Right lung (tissue), 5 donors: ENCODE measurements around the gene UACA. TPM values are rescaled to one million over a fixed set of nuclear protein-coding genes. Genes with fewer than 3 reads are reported as not detected.
"Not testable (repeated sequence)": the region's sequence is repeated elsewhere in the genome, so short reads cannot be mapped to it uniquely, and the experiment has no call there.

Source experiments
- DNase-seq, 2 donors: peaks; one replicate each; pipeline ENCODE4 v3.0.0-alpha.2; 2013
- polyA plus RNA-seq, 5 donors: library from polyadenylated mRNA; unstranded; fragments of 120-200 nt; gene quantifications; one replicate each; pipeline versions ENCODE4 v1.2.1 to v1.2.3, GENCODE V29; 2013; ENCODE audit warnings: inconsistent platforms in 1 of 5, low replicate concordance in 1 of 5; ENCODE audit not compliant: insufficient read length in 5 of 5, insufficient read depth in 1 of 5

The UACA gene
- polyA plus RNA-seq, 5 donors: 70.2 to 140 (median 126) TPM

DNA sequence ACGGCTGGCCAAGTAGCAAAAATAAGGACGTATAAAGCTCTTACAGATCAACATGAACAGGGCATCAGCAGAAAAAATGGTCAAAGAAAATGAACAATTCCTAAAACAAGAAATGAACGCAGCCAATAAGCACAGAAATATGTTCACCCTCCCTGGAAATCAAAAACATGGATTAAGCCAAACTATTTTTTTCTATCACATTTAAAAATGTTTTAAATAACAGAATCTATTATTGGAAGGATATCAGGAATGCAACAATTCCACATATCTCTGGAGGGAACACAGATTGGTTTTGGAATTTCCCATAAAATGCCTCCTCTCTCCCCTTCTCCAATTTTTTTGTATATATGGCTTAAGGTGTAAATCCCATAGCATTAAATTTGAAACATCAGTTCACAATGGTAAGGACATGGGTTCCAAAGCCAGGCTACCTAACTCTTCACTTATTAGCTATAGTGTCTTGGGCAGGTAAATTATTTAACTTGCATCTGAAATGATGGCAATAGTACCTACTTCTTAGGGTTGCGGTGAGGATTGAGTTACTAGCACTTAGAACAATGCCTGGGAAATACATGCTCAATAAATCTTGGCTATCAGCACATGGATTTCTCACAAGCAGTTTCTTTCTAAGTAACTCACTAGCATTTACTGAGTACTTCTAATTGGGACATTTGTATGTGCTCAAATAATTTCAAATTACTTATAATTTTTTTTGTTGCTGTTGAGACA, 10.1 kb downstream of the UACA start:
- no peak for DNase-seq

GRCh38 chr15:70752193-70752635, 11.1 kb downstream of the UACA start:
- no peak for DNase-seq

DNA sequence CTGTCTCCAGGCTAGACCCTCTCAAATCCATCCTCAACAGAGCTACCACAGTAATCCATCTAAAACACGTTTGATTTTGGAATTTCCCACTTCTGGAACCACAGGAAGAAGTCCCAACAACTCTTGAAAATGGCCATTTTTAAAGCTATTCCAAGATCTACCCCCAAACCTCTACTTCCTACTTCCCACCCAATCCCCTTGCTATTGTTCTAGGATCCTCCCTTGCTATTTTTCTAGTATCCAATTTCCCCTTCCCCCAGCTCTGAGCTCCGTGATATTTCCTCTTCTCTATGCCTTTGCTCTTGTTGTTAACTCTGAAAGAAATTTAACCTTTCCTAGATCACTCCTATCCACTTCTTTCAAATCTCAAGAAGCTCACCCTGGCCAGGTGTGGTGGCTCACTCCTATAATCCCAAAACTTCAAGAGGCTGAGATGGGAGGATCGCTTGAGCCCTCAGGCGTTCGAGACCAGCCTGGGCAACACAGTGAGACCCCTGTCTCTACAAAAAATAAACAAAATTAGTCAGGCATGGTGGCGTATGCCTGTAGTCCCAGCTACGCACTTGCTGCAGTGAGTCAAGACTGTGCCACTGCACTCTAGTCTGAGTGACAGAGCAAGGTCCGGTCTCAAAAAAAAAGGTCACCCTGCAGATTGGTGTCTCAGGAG, 13.0 kb downstream of the UACA start:
- no peak for DNase-seq

- DNase-seq: no peak
Measured at GRCh38 chr15:70748281-70748747, 15.0 kb downstream of the UACA start.

DNA sequence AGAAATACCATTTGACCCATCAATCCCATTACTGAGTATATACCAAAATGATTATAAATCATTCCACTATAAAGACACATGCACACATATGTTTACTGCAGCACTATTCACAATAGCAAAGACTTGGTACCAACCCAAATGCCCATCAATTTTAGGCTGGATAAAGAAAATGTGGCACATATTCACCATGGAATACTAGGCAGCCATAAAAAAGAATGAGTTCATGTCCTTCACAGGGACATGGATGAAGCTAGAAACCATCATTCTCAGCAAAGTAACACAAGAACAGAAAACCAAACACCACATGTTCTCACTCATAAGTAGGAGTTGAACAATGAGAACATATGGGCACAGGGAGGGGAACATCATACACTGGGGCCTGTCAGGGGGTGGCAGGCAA, 16.8 kb downstream of the UACA start:
- not testable (repeated sequence) for DNase-seq

GRCh38 chr15:70742928-70743327, 20.4 kb downstream of the UACA start:
- DNase-seq: no peak

GRCh38 chr15:70741677-70742293, 21.6 kb downstream of the UACA start:
- no peak for DNase-seq

DNA sequence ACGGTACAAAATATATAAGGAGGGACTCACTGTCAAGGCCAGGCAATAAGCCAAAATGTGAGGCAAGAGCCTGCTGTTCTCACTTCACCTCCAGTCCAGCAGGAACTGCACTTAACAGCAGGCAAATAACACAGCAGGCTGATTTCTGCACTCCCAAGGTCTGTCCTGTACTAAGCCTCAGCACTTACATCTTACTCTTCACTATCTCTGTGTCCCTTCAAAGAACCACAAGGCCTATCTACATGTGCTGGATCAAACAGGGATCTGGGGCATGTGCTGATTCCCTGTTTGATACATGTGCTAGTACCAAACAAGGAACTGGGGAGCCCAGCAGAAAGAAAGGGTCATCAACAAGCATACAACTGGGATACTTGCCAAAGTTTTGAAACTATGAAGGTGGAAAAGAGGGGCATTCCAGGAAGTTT, 22.2 kb downstream of the UACA start:
- DNase-seq: peak; percentile 73 to 78

DNA sequence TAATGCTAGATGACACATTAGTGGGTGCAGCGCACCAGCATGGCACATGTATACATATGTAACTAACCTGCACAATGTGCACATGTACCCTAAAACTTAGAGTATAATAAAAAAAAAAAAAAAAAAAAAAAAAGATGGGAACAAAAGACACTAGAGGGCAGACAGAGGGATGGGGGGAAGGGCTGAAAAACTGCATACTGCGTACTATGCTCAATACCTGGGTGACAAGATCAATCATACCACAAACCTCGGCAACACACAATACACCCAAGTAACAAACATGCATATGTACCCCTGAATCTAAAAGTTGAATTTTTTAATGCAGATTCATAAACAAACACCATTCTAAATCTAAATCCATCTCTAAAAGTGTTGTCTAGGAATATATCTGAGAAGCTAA, 28.3 kb downstream of the UACA start:
- DNase-seq: not testable (repeated sequence)

GRCh38 chr15:70729164-70729563, 34.2 kb downstream of the UACA start:
- no peak for DNase-seq

GRCh38 chr15:70726753-70727152, 36.6 kb downstream of the UACA start:
- DNase-seq: no peak

GRCh38 chr15:70723927-70724326, 39.4 kb downstream of the UACA start:
- DNase-seq: no peak

DNA sequence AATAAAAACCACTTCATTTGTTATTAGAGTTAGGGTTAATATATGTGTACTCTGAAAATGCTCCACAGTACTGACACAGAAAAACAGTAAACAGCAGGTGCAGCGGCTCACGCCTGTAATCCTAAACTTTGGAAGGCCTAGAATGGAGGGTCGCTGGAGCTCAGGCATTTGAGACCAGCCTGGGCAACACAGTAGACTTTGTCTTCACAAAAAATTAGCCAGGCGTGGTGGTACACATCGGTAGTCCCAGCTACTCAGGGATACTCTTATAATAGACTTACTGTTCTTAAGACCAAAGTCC, 40.3 kb downstream of the UACA start:
- DNase-seq: no peak

GRCh38 chr15:70722266-70723121, 40.9 kb downstream of the UACA start:
- peak in 1 of 2 donors; percentile 40 for DNase-seq

- no peak for DNase-seq
Measured at GRCh38 chr15:70720228-70721016, 42.9 kb downstream of the UACA start.

GRCh38 chr15:70717237-70717793, 46.0 kb downstream of the UACA start:
- DNase-seq: no peak

GRCh38 chr15:70715840-70716485, 47.4 kb downstream of the UACA start:
- DNase-seq: no peak

DNA sequence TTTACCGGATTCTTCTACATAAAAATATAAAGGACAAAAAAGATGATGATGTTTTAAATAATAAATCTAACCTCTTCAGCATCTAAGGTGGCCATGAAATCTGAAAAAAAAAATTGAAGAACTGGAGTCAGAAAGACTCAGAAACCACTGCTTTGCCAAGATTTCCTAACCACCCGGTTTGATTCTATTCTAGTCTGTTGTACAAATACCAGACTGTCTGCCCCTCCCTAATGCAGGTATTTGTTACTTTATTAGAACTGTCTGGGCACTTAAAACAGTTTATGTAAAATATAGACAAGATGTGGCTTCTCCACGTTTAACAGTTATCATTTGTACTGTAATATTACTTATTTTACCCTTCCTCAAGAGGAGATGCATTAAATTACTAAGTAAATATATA, 48.8 kb downstream of the UACA start:
- DNase-seq: no peak

DNA sequence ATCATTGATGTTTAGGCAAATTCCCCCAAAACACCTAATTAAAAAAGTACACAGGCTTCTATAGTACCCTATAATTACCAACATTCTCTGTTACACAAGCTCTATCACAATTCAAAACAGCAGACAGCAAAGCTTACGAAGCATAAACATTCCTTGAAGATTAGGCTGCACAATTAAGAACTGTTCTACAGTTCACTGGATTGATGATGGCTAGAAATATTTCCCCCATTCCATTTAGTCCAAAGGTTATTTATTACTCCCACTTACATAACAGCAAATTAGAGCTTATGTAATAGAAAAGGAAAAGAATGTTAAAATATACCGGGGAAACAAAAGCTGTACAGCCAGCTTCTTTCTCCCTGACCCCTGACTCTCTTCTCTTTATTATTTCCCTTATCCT, 49.3 kb downstream of the UACA start:
- DNase-seq: peak in 1 of 2 donors; percentile 40

DNA sequence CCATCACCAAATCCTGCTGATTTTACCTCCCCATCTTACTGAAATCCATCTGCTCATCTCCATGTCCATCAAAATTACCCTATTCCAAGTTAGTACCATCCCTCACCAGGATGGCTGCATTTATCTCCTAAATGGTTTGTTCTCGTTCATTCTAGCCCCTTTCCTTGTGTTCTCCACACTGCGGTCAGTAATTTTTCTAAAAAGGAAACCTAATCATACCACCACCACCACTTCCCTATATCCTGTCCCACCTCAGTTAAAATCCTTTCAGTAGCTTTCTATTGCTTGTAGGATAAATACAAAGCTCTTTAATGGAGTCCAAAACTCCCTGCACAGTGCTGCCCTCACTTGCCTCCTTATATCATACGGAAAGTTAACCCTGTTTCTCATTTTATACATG, 51.1 kb downstream of the UACA start:
- no peak for DNase-seq
